Eye (tissue), 1 donor: Measurements from ENCODE around the gene ACTMAP.
A peak's percentile ranks its signal among the peaks of the same experiment; 100 is the strongest.
"Not testable (repeated sequence)": the region's sequence is repeated elsewhere in the genome, so short reads cannot be mapped to it uniquely, and the experiment has no call there.

Experiments used
- DNase-seq: peaks from one replicate; pipeline ENCODE4 v3.0.0-alpha.2; 2015

Gene ACTMAP

DNA sequence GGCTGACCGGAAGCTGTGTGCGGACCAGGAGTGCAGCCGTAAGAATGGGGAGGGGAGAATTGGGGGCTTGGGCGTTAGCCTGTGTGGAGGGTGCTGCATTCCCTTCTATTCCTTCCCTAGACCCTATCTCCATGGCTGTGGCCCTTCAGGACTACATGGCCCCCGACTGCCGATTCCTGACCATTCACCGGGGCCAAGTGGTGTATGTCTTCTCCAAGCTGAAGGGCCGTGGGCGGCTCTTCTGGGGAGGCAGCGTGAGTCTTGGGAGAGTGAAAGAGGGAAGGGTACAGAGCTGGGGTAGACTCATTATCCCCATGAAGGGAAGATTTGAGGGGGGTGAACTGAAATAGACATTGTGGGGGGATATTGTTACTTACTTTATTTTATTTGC lies 25.4 kb upstream of the ACTMAP start:
- no peak for DNase-seq

DNA sequence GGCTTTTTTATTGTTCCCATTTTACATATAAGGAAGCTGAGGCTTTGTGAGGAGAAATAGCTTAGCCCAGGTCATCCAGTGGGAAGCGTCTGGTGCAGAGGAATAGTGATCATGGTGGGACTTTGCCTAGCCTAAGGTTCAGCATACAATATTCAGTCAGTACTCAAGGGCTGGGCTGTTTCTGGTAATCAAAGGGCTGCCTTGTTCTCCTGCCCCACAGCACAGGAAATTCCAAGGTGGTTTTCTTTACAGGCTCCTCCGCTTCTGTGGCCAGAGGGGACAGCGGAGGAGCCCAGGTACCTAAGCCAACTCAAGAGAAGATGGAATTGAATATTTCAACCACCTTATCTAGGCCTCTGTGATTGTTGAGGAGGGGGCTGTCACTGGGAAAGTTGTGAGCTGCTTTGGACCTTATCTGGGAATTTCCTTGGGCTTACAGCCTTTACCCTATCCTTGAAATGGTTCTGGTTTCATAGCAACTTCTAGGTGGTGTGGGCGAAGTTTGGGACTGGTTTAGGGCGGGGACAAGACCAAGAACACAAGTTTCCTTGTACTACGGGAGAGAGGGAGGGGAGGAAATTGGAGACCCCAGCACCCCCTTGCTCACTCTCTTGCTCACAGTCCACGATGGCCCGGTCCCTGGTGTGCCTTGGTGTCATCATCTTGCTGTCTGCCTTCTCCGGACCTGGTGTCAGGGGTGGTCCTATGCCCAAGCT lies 24.8 kb upstream of the ACTMAP start, which contains the start of gene MIA:
Gene MIA (plus strand): TSS at position 606 of the 716 bp plus-strand sequence. CDS start 22 bp downstream, at position 628.
- no peak for DNase-seq

GRCh38 chr19:40771101-40771862 lies 21.0 kb upstream of the ACTMAP start:
- DNase-seq = not testable (repeated sequence)

- DNase-seq = no peak
These were observed 18.6 kb upstream of the ACTMAP start for GRCh38 chr19:40768869-40769268.

GRCh38 chr19:40766385-40766784 lies 16.1 kb upstream of the ACTMAP start:
- DNase-seq = not testable (repeated sequence)

DNA sequence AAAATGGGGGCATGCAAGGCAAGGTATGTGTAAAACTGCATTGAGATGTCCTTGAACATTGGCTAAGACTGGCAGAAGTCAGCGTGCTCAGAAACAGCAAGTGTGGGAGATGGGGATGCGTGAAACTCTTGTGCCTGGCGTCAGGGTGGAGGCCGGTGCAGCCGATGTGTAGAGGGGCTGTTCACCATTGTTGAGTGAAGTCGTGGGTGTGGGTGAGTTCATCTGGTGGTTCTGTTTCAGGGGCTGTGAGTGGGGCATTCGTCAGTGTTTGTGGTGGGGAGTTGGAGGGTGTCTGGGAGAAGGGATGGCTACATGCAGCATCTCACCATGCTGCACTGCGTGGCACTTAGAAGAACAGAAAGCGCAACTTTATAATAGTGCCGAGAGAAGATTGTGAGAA lies 13.7 kb upstream of the ACTMAP start:
- no peak for DNase-seq

- no peak for DNase-seq
These were observed 13.2 kb upstream of the ACTMAP start for GRCh38 chr19:40763526-40763925.

GRCh38 chr19:40762754-40763470 lies 12.6 kb upstream of the ACTMAP start:
- DNase-seq = no peak

DNA sequence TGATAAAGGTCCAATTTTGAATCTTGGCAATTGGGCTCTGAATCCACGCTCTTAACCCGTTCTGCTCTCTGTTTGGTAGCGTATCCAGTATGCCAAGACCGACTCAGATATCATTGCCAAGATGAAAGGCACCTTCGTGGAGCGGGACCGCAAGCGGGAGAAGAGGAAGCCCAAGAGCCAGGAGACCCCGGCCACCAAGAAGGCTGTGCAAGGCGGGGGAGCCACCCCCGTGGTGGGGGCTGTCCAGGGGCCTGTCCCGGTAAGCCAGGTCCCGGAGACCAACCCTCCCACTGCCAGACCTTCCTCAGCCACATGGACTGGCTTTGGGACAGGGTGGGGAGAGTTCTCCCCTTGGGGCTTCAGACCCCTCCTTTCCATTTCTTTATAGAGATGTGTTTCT lies 9.1 kb upstream of the ACTMAP start:
- DNase-seq = no peak

GRCh38 chr19:40758491-40758890 lies 8.2 kb upstream of the ACTMAP start:
- no peak for DNase-seq

DNA sequence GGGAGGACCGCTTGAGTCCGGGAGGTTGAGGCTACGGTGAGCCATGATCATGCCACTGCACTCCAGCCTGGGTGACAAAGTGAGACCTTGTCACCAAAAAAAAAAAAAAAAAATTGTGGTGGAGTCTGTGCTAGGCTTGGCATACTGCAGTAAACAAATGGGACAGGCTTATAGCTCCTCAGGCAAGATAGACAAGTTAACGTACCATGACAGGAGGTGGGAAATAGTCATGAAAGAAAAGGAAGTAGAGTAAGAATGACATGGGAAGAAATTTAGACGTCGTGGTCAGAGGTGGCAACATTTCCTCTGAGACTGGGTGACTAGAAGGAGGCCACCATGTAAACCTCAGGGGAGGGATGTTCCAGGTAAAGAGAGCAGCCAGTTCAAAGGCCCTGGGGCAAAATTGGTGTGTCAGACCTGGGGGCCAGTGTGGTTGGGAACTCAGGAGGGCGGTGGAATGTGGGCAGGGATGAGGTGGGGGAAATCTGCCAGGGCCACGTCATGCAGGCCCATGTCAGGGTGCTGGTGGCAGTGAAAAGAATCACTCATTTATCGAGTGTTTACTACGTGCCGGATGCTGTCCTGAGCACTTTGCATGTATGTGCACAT lies 6.3 kb upstream of the ACTMAP start:
- no peak for DNase-seq

DNA sequence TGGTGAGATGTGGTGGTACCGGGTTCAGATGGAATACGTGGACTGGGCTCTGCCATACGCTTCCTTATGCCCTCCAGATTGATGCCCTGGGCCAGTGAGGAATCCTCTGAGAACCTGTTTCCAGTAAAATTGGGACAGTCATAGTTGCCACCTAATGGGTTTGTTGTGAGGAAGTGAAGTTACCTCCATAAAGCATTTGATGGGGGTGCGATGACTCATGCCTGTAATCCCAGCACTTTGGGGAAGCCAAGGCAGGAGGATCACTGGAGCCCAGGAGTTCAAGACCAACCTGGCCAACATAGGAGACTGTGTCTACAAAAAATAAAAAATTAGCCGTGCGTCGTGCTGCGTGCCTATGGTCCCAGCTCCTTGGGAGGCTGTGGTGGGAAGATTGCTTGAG lies 5.5 kb upstream of the ACTMAP start:
- DNase-seq = no peak

DNA sequence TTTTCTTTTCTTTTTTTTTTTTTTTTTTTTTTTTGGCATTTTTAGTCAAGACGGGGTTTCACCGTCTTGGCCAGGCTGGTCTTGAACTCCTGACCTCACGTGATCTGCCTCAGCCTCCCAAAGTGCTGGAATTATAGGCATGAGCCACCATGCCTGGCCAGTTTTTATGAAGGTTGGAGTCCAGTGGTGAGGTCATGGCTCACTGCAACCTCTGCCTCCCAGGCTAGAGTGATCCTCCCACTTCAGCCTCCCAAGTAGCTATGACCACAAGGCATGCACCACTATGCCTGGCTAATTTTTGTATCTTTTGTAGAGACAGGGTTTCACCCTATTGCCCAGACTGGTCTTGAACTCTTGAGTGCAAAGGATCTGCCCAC lies 5.0 kb upstream of the ACTMAP start:
- DNase-seq = no peak

GRCh38 chr19:40754611-40755247 lies 4.5 kb upstream of the ACTMAP start:
- no peak for DNase-seq

- no peak for DNase-seq
These were observed 2.0 kb upstream of the ACTMAP start for GRCh38 chr19:40752257-40752781.

- DNase-seq = peak; percentile 100
These were observed 729 bp upstream of the ACTMAP start, which contains the start of gene SNRPA for GRCh38 chr19:40750874-40751537. Gene SNRPA (plus strand): TSS chr19:40751203. CDS start chr19:40751409, 206 bp downstream.

- no peak for DNase-seq
These were observed 2.7 kb downstream of the ACTMAP start for GRCh38 chr19:40747536-40747935.

- no peak for DNase-seq
These were observed 4.9 kb downstream of the ACTMAP start for GRCh38 chr19:40745402-40745780.

GRCh38 chr19:40744554-40745401 lies 5.5 kb downstream of the ACTMAP start:
- DNase-seq = no peak

DNA sequence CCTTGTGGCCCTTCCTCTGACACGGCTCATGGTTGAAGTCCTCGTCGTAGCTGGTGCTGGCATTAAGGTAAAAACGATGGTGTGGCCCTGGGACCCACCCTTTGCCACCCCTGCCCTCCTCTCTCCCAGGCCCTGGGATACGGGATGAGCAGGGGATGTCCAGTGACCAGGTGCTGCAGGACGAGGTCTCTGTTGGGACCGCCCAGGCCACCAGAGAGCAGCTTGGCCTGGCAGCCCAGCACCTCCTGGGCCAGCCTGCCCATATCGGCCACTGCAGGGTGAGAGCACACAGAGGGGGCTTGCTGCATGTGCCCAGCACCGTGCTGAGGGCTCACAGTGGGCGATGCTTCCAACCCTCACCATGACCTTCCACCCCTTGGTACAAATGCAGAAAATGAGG lies 6.4 kb downstream of the ACTMAP start:
- DNase-seq = no peak

DNA sequence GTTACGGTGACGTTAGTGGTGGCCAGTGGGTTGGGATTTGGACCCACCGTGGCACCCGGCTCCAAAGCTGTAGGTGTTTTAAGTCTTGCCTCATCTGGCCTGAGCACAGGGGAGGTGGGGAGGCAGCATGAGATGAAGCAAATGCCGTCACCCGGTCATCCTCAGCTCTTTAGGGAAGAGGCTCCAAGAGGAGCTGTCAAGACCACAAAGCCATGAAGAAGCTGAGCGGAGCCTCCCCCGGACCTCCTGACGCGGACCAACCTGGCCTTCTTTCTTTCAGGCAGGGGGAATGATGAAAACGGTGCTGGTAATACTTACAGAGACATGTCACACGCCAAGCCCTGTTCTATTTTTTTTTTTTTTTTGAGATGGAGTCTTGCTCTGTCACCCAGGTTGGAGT lies 7.4 kb downstream of the ACTMAP start:
- no peak for DNase-seq
